ENCODE measurements around the gene SRGAP1.
"Not testable (repeated sequence)": the region's sequence is repeated elsewhere in the genome, so short reads cannot be mapped to it uniquely, and the experiment has no call there.

The SRGAP1 gene

DNA sequence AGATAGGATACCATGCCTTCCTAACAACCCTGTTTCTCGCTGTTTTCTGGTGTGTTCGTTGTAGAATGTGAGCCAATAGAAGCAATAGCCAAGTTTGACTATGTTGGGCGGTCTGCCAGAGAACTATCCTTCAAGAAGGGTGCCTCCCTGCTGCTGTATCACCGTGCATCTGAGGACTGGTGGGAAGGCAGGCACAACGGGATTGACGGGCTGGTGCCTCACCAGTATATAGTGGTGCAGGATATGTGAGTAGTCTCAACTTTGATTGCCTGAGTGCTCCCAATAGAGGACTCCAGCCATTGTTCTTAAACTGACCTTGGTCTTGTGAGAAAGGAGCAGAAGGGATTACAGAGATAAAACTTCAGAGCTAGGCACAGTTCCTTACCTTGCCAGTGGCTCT is 281.4 kb downstream of the SRGAP1 start:
- DNase-seq: no peak

GRCh38 chr12:64127811-64128210 is 283.3 kb downstream of the SRGAP1 start:
- DNase-seq: no peak

DNA sequence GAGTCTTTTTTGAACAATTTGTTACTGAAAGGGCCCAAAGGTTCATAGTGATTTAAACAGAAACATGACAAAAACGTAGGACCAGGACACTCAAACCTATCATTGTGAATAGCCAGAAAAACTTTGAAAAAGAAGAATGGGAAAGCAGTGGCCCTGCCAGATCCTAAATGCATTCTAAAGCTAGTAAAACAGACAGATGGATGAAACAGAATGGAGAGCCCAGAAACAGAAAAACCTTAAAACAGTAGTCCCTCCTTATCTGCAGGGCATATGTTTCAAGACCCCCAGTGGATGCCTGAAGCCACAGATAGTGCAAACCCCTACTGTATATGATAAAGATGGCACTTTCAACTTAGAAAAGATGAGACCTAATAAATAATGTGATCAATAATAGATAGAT is 283.9 kb downstream of the SRGAP1 start:
- DNase-seq: no peak

DNA sequence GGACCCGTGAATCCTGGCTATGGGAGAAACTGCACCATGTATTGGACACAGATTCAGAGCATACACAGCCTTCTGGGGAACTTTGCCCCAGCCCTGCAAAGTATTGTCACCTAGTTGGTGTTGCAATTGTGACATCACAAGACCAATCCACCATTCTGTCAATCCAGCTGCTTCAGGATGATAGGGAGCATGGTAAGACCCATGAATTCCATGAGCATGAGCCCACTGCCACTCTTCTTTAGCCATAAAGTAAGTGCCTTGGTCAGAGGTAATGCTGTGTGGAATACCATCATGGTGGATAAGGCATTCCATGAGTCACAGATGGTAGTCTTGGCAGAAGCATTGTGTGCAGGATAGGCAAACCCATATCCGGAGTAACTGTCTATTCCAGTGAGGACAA is 286.0 kb downstream of the SRGAP1 start:
- not testable (repeated sequence) for DNase-seq

- DNase-seq: not testable (repeated sequence)
These were observed 287.0 kb downstream of the SRGAP1 start for GRCh38 chr12:64131456-64131855.

- not testable (repeated sequence) for DNase-seq
These were observed 288.2 kb downstream of the SRGAP1 start for GRCh38 chr12:64132672-64133071.

DNA sequence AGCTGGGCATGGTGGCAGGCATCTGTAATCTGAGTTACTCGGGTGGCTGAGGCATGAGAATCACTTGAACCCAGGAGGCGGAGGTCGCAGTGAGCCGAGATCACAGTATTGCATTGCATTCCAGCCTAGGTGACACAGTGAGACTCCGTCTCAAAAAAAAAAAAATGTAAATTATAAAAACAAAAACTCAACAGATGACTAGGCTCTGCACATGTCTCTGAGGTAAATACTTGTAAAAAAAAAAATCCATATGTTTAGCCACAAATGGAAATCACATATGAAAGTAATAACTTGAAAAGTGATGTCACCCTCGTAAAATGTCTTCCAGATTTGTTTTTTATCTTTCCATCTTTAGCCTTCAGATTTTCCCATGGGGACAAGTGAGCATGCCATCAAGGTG is 292.6 kb downstream of the SRGAP1 start:
- peak; percentile 58 for DNase-seq

- DNase-seq: no peak
These were observed 294.5 kb downstream of the SRGAP1 start for GRCh38 chr12:64139021-64139420.

DNA sequence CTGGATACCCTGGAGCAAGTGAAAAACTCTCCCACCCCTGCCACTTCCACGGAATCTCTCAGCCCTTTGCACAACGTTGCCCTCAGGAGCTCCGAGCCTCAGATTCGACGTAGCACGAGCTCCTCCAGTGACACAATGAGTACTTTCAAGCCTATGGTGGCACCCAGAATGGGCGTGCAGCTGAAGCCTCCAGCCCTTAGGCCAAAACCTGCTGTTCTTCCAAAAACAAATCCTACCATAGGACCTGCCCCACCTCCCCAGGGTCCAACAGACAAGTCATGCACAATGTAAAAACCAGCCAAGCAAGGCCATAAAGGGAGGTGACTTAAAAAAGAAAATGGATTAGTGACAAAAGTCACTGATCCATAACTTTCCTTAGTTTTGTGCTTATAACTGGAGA is 297.9 kb downstream of the SRGAP1 start:
- no peak for DNase-seq

DNA sequence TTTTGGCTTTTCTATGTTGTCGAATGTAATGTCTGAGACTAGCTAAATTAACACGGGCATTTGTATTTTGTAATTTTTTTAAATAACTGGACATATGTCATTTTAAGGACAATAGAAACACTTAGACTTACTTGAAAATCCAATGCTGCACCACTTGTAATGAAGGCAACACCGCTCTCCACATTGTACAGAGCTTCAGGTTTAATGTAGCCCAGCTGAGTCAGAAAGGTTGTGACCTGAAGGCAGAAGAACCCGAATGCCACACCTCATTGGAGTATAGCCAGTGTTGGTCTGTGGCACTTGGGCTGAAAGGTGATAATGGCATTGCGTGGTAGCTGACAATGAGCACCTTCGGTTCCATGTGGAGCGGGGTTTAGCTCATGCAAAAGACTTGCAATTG is 298.3 kb downstream of the SRGAP1 start:
- no peak for DNase-seq

DNA sequence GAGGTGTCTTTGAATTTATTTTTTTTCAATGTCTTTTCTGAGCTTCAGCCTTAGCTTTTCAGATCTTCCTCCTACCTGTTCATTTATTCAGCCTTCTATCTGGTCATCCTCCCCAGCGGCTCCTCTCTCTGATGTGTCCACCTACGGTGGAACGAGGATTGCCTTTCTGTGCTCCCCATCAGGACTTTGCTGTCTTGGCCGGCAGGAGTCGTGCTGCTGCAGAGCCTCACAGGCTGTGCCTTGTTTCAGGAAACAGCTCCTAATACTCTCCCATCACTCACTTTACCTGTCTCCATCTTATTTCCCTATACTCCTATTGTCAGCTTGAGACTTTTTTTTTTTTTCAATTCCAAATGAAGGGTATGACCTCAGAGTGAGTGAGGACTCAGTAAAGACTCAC is 300.7 kb downstream of the SRGAP1 start:
- no peak for DNase-seq

DNA sequence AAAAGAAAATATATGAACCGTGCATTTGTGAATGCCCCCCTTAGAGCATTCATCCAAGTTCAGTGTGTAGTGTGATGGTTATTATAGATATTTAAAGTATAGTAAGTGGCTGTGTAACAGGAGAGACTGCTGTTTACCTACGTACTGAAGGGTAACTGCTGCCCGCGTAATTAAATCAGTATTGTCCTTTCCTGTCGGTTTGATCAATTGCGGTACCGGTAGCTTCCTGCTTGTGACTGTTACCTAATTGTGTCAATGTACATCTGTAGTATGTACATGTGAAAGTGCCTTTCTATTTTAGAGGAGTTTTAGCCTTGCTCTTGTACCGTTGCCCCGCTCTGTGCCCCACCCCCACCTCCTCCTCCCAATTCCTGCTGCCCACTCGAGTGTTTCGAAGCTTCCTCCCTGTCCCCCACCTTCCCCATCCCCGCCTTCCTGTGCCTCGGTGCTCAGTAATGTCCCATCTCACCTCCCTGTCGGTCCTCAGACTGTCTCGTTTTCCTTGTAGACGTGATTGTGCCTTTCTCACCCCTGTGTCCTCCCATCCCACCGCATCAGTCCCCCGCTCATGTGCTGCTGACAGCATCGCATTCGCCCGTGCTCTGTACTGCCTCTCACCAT is 302.6 kb downstream of the SRGAP1 start:
- no peak for DNase-seq

- DNase-seq: no peak
These were observed 303.4 kb downstream of the SRGAP1 start for GRCh38 chr12:64147875-64148274.

GRCh38 chr12:64154677-64155076 is 310.2 kb downstream of the SRGAP1 start:
- no peak for DNase-seq

- DNase-seq: no peak
These were observed 312.6 kb downstream of the SRGAP1 start for GRCh38 chr12:64157110-64157509.

DNA sequence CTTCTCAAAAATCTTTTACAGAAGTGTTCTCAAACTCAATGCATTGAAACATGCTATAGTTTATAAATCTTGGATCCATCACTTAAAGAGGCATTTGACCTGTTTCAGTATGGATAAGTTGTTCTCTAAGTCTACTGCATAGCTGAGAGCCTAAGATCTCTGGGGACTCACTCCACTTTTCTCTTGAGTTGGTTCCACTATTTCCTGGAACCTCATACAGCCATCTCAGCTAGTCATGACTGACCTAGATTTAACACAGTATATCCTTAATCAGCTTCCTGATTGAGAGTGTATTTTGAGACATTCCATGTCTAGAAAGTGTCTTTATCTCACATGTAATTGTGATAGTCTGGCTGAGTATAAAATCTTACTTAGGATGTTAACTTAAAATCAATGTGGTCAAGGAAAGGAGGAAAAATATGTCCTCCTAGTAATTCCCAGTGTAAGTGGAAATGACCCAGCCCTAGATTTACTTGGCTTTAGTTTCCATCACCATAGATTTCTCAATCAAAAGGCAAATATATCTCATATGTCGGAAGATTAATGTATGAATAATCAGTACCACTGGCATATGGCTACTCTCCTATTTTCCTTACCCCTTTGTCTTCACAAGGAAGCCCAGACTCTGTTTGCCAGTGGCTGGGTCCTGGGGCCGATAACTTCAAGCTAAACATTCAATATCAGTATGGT is 315.7 kb downstream of the SRGAP1 start:
- DNase-seq: no peak

DNA sequence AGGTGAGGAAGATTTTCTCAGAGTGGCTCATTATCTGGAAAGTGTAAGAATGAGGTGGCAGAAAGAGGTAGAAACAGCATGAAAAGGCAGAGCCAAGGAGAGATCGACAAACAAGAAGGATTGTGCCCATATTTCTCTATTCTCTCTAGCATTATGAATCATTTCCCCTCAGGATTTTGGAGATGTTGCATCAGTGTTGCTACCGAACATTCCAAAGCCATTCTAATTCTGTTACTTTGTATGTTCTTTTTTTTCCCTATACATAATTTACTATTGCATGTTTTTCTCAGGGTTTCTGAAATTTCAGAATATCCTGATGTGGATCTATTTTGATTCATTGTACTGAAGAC is 316.2 kb downstream of the SRGAP1 start:
- peak; percentile 90 for DNase-seq

- not testable (repeated sequence) for DNase-seq
These were observed 322.1 kb downstream of the SRGAP1 start for GRCh38 chr12:64166606-64167005.

GRCh38 chr12:64167041-64167440 is 322.5 kb downstream of the SRGAP1 start:
- DNase-seq: peak; percentile 59

DNA sequence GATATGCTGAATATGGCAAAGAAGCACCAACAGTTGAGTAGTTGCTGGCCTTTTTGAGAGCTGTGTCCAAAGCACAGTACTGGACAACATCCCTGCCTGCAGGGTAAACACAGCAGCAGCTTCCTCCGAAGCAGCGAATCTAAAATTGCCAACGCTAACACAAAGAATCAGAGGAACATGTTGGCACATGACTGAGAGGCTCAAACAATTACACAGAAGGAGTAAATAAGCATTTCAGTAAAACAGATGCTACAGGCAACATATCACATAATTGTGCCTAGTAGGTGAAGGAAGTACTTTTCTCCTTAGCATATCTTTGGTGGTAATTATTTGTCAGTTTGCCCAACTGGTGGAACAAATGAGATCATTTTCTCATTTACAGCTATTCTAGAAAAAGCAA is 325.5 kb downstream of the SRGAP1 start:
- DNase-seq: no peak

GRCh38 chr12:64170730-64171129 is 326.2 kb downstream of the SRGAP1 start:
- DNase-seq: no peak

- DNase-seq: peak; percentile 69
These were observed 327.2 kb downstream of the SRGAP1 start for GRCh38 chr12:64171715-64172114.

DNA sequence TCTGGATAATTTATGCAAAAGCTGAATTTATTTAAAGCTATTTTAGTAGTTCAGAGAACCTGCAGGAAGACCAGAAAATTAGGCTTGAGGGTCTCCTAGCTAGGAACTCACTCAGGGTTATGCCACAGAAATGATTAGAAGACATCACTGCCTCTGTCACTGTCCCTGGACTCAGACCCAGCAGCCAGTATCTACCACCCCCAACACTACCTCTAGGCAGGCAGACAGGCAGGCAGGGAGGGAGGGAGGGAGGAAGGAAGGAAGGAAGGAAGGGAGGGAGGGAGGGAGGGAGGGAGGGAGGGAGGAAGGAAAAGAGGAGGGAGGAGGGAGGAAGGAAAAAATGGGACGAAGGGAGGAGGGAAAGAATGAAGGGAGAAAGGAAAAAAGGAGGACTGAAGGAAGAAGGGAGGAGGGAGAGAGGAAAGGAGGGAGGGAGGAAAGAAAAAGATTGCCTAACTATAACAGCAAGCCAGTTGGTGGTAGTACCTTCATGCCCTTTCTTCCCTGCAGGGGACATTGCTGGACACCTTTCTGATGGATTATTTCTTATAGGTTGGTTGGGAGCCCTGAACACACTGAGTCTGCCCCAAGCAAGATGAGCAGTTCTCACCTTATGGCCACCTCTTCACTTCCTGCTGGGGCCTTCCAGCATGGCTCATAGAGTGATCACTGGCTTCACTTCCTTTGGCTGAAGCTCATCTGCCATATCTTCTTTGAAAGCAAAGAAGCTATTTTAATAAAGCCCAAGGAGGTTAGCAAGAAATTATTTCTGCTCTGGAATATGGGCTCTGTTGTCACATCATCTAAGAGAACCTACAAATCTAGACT is 327.9 kb downstream of the SRGAP1 start:
- no peak for DNase-seq

- no peak for DNase-seq
These were observed 329.0 kb downstream of the SRGAP1 start for GRCh38 chr12:64173456-64173855.

Measured in fibroblast of skin of abdomen (primary cell).